DMS 273 treated with DMSO at 0.1 percent for 48 hours (cell line): ENCODE measurements around the gene FPR1.

ENCODE experiments used
- DNase-seq: peaks from one replicate; lab custom pipeline; 2025; lab: John Stamatoyannopoulos, UW

Gene FPR1

DNA sequence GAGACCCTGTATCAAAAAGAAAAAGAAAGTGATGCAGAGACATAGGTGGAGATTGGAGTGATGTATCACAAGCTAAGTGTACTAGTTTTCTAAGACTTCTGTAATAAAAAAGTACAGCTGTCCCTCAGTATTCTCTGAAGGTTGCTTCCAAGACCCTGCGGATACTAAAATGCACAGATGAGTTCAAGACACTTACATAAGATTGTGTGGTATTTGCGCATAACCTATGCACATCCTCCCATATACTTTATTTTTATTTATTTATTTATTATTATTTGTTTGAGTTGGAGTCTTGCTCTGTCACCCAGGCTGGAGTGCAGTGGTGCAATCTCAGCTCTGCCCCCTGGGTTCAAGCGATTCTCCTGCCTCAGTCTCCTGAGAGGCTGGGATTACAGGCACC is 14.3 kb downstream of the FPR1 start:
- no peak for DNase-seq

GRCh38 chr19:51735759-51736449 is 15.8 kb downstream of the FPR1 start:
- DNase-seq: no peak

GRCh38 chr19:51733742-51734522 is 17.7 kb downstream of the FPR1 start:
- DNase-seq: no peak

DNA sequence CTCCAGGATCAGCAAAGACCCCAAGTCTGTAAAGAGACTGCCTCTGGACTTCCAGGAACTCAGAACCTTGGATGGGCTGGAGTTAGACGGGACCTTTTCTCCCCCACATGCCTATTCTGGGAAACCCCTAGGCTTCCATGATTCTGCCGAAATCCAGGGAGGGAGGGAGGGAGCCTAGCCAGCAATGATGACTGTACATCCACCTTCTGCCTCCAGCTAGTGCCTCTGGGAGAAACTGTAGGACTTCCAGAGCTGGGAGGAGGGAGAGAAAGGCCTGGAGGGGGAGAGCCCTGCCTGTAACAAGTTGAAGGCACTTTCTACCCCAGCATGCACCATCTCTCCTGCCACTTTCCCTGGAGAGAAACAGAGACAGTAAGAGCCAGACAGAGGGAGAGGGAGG is 21.9 kb downstream of the FPR1 start:
- DNase-seq: no peak

DNA sequence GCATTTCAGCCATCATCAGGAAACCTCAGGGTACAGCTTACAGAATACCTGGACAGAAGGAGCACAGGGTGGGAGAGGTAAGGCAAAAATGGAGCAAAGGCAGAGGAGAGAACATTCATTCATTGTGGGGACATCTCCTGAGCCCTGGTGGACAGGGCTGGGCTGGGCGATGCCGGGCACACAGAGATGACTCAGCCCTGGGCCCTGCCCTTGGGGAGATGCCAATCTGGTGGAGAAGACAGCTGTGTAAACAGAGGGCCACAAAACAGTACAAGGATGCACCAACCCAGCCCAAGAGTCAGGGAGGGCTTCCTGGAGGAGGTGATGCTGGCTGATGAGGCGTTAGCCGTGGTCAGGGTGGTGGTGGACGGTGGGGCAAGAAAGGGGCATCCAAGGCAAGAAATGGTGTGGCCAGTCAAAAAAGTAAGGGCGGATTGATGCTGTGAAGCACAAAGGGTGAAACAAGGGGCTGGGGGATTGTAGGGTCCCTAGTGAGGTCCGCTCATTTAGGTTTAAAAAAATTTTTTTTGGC is 24.3 kb downstream of the FPR1 start:
- DNase-seq: no peak

DNA sequence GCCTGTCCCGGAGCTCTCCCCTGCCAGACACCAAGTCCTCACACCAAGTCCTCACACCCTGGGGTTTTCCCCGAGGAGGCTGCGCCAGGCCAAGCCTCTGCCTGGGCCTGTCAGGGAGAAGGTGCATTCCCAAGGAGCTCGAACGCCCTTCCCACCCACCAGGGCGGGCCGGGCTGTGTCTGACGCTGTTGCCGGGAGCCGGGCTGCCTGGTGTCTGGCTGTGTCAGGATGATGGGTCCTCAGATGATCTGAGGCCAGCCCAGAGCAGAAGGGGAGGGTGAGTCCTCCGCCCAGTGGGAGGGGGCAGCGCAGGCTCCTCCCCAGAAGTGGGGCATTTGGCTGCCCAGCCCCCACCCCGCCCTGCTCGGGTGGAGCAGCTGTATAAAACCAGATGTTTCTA is 25.6 kb downstream of the FPR1 start:
- no peak for DNase-seq

DNA sequence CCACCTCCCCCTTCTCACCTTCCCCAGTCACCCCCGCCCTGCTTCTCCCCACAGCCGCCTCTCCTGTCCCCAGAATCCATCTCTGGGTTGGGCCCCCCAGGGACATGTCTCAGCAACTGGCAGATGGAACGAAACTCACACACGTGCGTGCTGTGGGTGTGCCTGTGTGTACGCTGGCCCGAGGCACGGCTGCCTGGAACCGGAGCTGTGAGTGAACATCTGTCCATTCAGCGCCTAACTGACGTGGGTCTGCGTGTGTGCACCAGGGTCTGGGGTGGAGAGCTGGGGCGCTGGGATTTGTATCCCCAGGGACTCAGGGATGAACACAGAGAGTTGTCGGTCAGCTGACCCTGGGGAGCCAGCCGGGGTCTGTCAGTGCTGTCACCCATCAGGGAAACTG is 27.1 kb downstream of the FPR1 start:
- no peak for DNase-seq

GRCh38 chr19:51722492-51722891 is 29.2 kb downstream of the FPR1 start:
- no peak for DNase-seq

GRCh38 chr19:51721905-51722304 is 29.8 kb downstream of the FPR1 start:
- no peak for DNase-seq

DNA sequence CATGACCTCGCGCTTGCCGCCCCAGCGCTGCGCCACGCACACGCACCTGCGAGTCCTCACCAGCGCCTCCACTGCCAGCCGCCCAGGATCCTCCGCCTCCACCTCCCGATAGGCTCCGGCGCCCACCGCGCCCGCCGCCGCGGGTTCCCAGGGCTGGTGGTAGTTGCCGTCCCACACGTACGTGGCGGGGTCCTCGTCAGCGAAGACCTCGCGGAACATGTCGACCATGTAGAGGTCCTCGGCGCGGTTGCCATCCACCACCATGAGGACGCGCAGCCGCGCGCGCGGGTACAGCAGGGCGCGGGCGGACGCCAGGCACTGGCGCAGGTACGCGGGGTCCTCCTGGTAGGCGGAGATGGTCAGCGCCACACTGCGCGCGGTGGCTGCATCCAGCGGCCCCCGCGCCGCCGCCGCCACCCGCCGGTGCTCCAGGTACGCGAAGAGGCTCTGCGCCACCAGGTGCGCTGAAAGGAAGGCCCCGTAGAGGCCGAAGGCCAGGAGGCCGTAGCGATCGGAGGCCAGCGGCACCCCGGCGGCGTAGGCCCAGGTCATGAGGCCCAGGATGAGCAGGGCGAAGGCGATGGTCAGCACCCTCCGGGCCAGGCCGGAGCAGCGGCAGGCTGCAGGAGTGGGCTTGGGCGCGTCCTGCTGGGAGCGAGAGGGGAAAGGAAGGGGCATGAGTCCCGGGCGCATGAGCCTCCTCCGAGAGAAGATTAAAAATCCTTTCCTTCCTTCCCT is 32.3 kb downstream of the FPR1 start:
- no peak for DNase-seq

DNA sequence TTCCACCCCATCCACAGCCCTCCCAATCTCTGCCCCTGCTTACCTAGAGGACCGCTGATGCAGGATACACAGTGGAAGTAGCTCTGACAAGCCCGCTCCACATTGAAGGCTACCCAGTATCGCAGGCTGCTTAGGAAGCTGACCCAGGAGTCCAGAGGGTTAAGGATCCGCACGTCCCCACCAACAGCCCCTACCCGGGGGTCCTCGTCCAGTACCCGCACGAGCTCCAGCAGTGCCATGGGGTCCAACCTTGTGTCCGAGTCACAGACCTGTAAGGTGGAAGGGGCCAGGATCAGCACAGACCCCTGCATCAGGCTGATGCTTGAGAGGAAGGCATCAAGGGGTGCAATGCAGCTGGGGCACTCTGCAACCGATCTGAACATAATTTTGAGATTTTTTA is 34.8 kb downstream of the FPR1 start:
- no peak for DNase-seq

DNA sequence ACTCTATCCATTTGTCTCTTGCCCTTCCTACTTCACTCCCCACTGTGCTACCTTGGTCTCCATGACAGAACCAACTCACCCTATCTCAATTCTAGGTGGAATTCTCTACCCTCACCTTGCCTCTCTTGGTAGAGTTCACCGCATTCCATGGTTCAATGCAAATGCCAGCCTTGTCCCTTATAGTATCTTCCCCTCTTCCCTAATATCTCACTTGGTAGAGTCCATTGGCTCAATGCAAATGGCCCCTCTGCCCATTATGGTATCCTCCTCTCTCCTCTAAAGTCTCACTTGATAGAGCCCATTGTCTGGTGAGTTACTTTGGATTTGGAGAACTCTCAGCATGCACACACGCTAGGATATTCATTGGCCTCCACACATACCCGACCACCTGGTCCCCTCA is 35.8 kb downstream of the FPR1 start:
- no peak for DNase-seq

- no peak for DNase-seq
Measured at GRCh38 chr19:51714848-51715247, 36.8 kb downstream of the FPR1 start.

DNA sequence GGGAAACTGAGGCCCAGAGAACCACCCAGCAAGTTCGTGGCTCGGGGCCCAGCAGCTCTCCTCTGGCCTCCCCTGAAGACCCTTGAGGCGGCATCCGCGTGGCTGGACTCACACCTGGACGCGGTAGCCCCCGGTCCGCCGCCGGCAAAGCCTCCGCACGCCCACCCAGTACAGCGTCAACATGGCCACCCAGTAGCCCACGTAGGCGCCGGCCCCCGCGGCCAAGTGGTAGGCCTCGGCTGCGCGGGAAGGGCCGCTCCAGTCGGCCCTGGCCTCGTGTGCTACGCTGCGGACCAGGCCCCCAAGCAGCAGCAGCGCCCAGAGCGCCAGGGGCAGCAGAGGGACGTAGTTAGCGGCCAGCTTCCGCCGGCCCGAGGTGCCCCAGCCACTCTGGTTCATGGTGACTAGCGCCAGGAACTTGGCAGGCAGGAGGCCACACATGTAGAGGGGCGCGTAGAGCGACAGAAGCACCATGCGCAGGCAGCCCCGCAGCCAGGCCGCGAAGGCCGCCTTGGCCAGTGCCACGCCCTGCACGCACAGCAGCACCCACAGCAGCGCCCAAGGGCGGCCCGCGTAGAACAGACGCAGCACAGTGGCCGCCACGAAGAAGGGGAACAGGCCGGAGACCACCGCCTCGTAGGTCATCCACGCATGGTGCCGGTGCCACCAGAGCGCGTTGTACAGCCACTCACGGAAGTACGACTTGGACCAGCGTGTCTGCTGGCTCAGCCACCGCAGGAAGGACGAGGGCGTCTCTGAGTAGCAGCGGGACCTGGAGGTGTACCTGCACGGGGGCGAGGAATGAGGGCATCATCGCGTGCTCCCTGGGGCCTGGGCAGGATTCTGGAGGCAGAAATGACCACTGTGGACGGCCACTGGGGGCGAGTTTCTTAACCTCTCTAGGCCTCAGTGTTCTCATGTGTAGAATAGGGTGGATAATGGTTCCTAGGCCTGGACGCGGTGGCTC is 38.1 kb downstream of the FPR1 start:
- no peak for DNase-seq

DNA sequence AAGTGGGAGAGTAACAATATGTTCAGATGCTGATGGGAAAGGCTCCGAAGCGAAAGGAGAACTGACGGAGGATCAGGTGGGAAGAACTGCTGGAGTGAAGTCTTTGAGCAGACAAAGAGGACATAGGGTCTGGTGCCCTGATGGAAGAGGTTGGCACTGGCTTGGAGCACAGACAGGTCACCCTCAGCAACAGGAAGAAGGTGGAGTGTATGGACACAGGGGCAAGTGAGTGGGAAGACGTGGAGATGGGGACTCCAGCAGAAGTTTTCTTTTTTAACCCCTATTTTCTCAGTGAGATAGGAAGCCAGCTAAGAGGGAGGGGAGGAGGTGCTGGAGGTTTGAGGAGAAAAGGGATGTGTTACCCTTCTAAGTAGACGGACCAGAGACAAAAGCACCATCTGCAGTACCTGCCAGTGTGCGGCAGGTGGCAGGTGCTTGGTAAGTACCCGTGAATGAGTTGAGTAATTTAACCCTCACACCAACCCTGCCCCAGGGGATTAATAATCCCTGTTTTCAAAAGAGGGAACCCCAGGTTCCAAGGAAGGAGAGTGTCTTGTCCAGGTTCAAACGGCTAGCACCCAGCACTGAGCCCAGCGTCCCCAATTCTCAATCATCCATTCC is 39.1 kb downstream of the FPR1 start:
- no peak for DNase-seq

GRCh38 chr19:51711702-51712101 is 40.0 kb downstream of the FPR1 start:
- DNase-seq: no peak

DNA sequence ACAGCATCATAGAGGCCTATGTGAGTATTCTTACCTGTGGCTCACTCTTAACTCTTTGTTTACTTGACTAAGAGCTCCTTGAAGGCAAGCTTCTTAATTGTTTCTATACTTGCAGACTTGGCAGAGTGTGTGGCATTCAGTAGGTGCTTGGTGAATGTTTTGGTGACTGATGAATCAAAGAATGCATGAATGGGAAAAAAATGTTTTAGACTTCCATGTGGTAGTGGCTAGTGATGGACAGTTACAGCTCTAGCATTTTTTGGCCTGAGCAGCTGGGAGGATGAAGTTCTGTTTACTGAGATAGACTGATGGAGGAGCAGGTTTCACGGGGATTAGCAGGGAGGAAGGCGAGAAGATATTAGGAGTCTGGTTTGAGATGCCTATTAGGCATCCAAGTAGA is 41.5 kb downstream of the FPR1 start:
- DNase-seq: no peak

DNA sequence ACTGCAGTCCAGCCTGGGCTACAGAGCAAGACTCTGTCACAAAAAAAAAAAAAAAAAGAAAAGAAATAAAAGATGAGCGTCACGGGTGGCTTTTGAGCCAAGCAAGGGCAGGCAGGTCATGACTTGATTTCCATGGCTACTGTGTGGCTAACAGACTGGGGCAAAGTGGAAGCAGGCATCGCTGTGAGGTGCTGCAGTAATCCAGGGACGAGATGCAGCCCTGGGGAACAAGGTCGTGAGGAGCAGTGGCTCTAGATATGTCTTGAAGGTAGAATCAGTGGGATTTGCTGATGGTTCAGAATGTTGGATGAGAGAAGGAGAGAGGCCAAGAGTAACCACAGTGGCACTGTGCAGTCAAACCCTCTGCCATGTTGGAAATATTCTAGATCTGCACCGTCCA is 42.1 kb downstream of the FPR1 start:
- no peak for DNase-seq

GRCh38 chr19:51708811-51709210 is 42.9 kb downstream of the FPR1 start:
- no peak for DNase-seq

DNA sequence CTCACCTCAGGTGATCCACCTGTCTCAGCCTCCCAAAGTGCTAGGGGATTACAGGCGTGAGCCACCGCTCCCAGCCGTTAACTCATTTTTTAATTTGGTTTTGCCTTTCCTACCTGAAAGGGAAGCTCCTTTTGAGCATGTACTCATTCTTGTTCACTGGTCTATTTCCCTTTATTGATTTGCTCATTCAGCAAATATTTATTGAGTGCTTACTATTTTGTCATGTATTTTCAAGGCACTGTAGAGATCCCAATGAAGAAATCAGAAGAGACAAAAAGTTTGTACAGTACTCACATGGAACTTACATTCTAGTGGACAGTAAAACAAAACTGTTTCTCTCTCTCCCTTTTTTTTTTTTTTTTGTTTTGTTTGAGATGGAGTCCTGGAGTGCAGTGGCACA is 44.8 kb downstream of the FPR1 start:
- no peak for DNase-seq

- no peak for DNase-seq
Measured at GRCh38 chr19:51706296-51706695, 45.4 kb downstream of the FPR1 start.
